ENCODE data around the gene ANKRD40.

GRCh38 chr17:50690887-50691549 is 16.7 kb downstream of the ANKRD40 start:
- TF ChIP-seq CTCF (IDR thresholded peaks at IDR 0.05 in 8 of 11, conservative IDR thresholded peaks at IDR 0.05 in 3 of 11) = no peak
- no peak for TF ChIP-seq POLR2AphosphoS5 (IDR thresholded peaks at IDR 0.05)
- TF ChIP-seq POLR2A (IDR thresholded peaks at IDR 0.05) = no peak
